ENCODE measurements around the gene NRCAM.

GRCh38 chr7:108436906-108437305 is 19.3 kb downstream of the NRCAM start:
- TF ChIP-seq, protein P1, sequence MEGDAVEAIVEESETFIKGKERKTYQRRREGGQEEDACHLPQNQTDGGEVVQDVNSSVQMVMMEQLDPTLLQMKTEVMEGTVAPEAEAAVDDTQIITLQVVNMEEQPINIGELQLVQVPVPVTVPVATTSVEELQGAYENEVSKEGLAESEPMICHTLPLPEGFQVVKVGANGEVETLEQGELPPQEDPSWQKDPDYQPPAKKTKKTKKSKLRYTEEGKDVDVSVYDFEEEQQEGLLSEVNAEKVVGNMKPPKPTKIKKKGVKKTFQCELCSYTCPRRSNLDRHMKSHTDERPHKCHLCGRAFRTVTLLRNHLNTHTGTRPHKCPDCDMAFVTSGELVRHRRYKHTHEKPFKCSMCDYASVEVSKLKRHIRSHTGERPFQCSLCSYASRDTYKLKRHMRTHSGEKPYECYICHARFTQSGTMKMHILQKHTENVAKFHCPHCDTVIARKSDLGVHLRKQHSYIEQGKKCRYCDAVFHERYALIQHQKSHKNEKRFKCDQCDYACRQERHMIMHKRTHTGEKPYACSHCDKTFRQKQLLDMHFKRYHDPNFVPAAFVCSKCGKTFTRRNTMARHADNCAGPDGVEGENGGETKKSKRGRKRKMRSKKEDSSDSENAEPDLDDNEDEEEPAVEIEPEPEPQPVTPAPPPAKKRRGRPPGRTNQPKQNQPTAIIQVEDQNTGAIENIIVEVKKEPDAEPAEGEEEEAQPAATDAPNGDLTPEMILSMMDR (conservative IDR thresholded peaks at IDR 0.05; ENCODE audit: low read depth, low read length) = no peak
- no peak for TF ChIP-seq EZH2 (IDR thresholded peaks at IDR 0.05; ENCODE audit: borderline replicate concordance, low read depth, low read length, poor library complexity, severe bottlenecking)

All from A673 (cell line).